ENCODE measurements around the gene TRAPPC12.
"Not testable (repeated sequence)": the region's sequence is repeated elsewhere in the genome, so short reads cannot be mapped to it uniquely, and the experiment has no call there.

The TRAPPC12 gene

DNA sequence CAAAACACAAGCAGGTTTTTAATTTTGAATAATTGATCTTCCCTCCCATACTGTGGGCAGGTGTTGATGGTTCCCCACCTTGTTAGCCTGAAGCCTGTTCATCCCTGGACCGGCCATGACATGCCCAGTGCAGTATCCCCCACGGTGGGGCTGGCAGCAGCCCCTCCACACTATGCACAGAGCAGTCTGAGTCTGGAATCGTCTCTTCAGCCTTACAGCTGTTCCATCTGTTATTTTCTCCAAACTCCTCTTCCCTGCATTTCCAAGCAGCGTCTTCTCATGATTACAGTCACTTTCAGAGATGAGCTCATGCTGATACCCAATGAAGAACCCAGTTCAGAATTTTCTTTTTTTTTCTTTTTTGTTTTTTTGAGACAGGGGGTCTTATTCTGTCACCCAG is 71.7 kb downstream of the TRAPPC12 start:
- Histone ChIP-seq H3K27me3 (ENCODE audit: low read length) (no peaks in the 10 kb centered on the region), H2AFZ (ENCODE audit: low read depth, low read length, severe bottlenecking) (no peak overlapping the region), H3K4me3 (ENCODE audit: insufficient read depth, low read length, poor library complexity, severe bottlenecking) (no peak overlapping the region), H3F3A (ENCODE audit: insufficient read depth) (no peaks in the 10 kb centered on the region), H3K9ac (ENCODE audit: low read length) (no peak overlapping the region), H3K9me3 (ENCODE audit: insufficient read depth, low read length) (no peaks in the 10 kb centered on the region), H3K27ac (ENCODE audit: low read depth, low read length) (no peak overlapping the region), H3K9me2 (replicated peaks; ENCODE audit: insufficient read depth, low read length) (no peaks in the 10 kb centered on the region), H3K36me3 (ENCODE audit: low read length) (no peaks in the 10 kb centered on the region), H3K4me2 (ENCODE audit: low read depth, low read length, poor library complexity, severe bottlenecking) (no peak overlapping the region), H4K20me1 (ENCODE audit: low read depth, low read length) (no peaks in the 10 kb centered on the region), H3K79me2 (ENCODE audit: insufficient read depth, low read length) (no peaks in the 10 kb centered on the region)
- TF ChIP-seq, protein P1, sequence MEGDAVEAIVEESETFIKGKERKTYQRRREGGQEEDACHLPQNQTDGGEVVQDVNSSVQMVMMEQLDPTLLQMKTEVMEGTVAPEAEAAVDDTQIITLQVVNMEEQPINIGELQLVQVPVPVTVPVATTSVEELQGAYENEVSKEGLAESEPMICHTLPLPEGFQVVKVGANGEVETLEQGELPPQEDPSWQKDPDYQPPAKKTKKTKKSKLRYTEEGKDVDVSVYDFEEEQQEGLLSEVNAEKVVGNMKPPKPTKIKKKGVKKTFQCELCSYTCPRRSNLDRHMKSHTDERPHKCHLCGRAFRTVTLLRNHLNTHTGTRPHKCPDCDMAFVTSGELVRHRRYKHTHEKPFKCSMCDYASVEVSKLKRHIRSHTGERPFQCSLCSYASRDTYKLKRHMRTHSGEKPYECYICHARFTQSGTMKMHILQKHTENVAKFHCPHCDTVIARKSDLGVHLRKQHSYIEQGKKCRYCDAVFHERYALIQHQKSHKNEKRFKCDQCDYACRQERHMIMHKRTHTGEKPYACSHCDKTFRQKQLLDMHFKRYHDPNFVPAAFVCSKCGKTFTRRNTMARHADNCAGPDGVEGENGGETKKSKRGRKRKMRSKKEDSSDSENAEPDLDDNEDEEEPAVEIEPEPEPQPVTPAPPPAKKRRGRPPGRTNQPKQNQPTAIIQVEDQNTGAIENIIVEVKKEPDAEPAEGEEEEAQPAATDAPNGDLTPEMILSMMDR (IDR thresholded peaks at IDR 0.05; ENCODE audit: insufficient read depth, low read length, poor library complexity, severe bottlenecking), result no peak
- TF ChIP-seq EZH2phosphoT487 (conservative IDR thresholded peaks at IDR 0.05; ENCODE audit: low read length), result no peak

DNA sequence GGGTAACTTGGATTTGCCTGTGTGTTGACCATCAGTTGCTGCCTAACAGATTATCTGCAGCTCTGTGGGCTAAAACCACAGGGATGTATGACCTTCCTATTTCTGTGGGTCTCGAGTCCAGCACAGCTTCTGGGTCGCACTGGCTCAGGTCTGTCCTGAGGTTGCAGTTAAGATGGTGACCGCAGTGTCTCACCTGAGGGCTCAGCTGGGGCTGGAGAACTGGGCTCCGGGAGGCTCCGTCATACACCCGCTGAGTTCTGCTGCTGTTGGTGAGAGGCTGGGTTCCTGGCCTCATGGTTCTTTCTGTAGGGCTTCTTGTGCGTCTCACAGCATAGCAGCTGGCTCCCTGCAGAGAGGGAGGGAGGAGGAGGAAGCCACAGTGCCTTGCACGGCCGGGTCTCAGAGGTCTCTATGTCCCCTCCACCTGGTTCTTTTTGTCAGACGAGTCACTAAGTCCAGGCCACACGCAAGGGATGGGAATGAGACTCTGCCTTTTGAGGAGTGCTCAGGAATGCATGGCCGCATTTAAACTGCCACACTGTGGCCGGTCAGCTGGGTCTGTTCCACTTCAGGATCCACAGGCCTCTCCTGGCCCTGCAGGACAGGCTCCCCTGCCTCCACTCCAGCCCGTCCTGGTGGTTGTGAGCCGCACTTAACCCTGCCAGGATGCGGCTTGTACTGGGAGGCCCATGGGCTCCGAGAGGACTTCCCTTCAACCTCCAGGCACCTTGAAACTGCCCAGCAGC is 72.6 kb downstream of the TRAPPC12 start:
- Histone ChIP-seq H3K9me2 (replicated peaks; ENCODE audit: insufficient read depth, low read length) (no peaks in the 10 kb centered on the region), H2AFZ (ENCODE audit: low read depth, low read length, severe bottlenecking) (no peak overlapping the region), H4K20me1 (ENCODE audit: low read depth, low read length) (no peaks in the 10 kb centered on the region), H3K9ac (ENCODE audit: low read length) (no peak overlapping the region), H3K36me3 (ENCODE audit: low read length) (no peaks in the 10 kb centered on the region), H3K27ac (ENCODE audit: low read depth, low read length) (no peak overlapping the region), H3K9me3 (ENCODE audit: insufficient read depth, low read length) (no peaks in the 10 kb centered on the region), H3K27me3 (ENCODE audit: low read length) (no peaks in the 10 kb centered on the region), H3F3A (ENCODE audit: insufficient read depth) (no peaks in the 10 kb centered on the region), H3K4me3 (ENCODE audit: insufficient read depth, low read length, poor library complexity, severe bottlenecking) (no peak overlapping the region), H3K4me2 (ENCODE audit: low read depth, low read length, poor library complexity, severe bottlenecking) (no peak overlapping the region), H3K79me2 (ENCODE audit: insufficient read depth, low read length) (no peaks in the 10 kb centered on the region)
- TF ChIP-seq EZH2phosphoT487 (conservative IDR thresholded peaks at IDR 0.05; ENCODE audit: low read length), result no peak
- TF ChIP-seq, protein P1 (IDR thresholded peaks at IDR 0.05; ENCODE audit: insufficient read depth, low read length, poor library complexity, severe bottlenecking), result no peak

DNA sequence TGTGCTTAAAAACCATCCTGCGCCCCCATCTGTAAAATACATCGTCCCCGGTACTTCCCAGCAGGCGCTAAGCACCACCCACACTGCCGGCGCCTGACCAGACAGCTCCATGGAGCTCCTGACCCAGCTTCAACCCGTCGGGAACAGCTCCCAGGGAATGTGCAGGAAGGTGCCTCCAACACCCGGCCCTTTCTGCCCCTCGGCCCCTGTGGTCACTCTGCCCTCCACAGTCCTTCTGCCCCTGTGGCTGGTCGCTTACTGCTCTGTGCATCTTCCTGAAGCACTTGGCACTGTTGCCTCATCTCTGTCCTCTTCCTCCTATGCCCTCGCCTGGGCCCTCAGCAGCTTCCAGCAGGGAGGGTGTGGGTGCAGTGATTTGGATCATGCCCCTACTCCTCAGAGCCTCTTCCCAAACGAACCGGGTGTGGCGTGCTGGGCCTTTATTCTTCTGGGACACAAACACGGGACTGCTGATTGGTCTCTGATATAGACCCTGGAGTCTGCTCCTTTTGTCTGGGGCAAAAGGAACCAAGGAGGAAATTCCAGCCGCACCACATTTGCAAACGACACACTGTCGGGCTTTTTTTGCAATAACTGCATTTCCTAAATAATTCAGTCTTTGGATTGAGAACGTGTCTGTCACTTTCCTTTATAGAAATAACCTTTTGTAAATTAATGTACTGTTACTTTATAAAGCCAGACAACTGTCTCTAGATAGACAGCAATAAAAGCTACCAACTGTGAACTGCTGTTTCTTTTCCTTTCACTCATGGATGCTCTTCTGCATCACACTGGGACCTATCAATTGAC is 73.9 kb downstream of the TRAPPC12 start:
- Histone ChIP-seq H3K9me2 (replicated peaks; ENCODE audit: insufficient read depth, low read length) (no peaks in the 10 kb centered on the region), H3K4me3 (ENCODE audit: insufficient read depth, low read length, poor library complexity, severe bottlenecking) (no peak overlapping the region), H4K20me1 (ENCODE audit: low read depth, low read length) (no peaks in the 10 kb centered on the region), H3K9me3 (ENCODE audit: insufficient read depth, low read length) (no peaks in the 10 kb centered on the region), H3K36me3 (ENCODE audit: low read length) (no peaks in the 10 kb centered on the region), H2AFZ (ENCODE audit: low read depth, low read length, severe bottlenecking) (no peak overlapping the region), H3K4me2 (ENCODE audit: low read depth, low read length, poor library complexity, severe bottlenecking) (no peak overlapping the region), H3K27me3 (ENCODE audit: low read length) (no peaks in the 10 kb centered on the region), H3F3A (ENCODE audit: insufficient read depth) (no peaks in the 10 kb centered on the region), H3K27ac (ENCODE audit: low read depth, low read length) (no peak overlapping the region), H3K9ac (ENCODE audit: low read length) (no peak overlapping the region), H3K79me2 (ENCODE audit: insufficient read depth, low read length) (no peaks in the 10 kb centered on the region)
- no peak for TF ChIP-seq EZH2phosphoT487 (conservative IDR thresholded peaks at IDR 0.05; ENCODE audit: low read length)
- TF ChIP-seq, protein P1 (IDR thresholded peaks at IDR 0.05; ENCODE audit: insufficient read depth, low read length, poor library complexity, severe bottlenecking), result no peak

DNA sequence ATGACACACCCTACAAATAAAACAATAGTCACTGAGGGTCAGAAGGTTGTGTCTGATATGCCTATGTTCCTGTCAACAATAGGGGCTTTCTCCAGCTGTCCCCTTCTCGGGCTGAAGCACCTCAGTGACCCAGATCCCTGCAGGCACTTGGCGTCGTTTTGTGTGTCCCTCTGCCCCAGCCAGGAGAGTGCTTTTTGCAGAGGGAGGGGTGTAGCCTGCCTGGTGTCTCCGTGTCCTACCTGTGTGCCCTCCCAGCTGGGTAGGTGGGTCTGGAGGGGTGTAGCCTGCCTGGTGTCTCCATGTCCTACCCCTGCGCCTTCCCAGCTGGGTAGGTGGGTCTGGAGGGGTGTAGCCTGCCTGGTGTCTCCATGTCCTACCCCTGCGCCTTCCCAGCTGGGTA is 74.5 kb downstream of the TRAPPC12 start:
- H3K36me3 ChIP-seq (ENCODE audit: low read length); H3K27ac ChIP-seq (ENCODE audit: low read depth, low read length); H3K27me3 ChIP-seq (ENCODE audit: low read length); H3K9ac ChIP-seq (ENCODE audit: low read length); H3K4me2 ChIP-seq (ENCODE audit: low read depth, low read length, poor library complexity, severe bottlenecking); H3F3A ChIP-seq (ENCODE audit: insufficient read depth); H3K79me2 ChIP-seq (ENCODE audit: insufficient read depth, low read length); H3K9me3 ChIP-seq (ENCODE audit: insufficient read depth, low read length); H4K20me1 ChIP-seq (ENCODE audit: low read depth, low read length); H3K9me2 ChIP-seq (replicated peaks; ENCODE audit: insufficient read depth, low read length); H3K4me3 ChIP-seq (ENCODE audit: insufficient read depth, low read length, poor library complexity, severe bottlenecking); H2AFZ ChIP-seq (ENCODE audit: low read depth, low read length, severe bottlenecking): not testable (repeated sequence)

Measured in SU-DHL-6 (cell line).